ENCODE results near the gene USP7. TPM values are rescaled to one million over a fixed set of nuclear protein-coding genes. Genes with fewer than 3 reads are reported as not detected.

USP7 gene
- total RNA-seq, 2 donors from 2014 or later: 114 to 140 TPM

- peak; percentile 61 for TF ChIP-seq CTCF (conservative IDR thresholded peaks at IDR 0.05)
- H3K27ac Mint-ChIP-seq: peak overlapping the region; percentile 48
- H3K27me3 Mint-ChIP-seq (ENCODE audit: insufficient read depth): no peaks in the 10 kb centered on the region
- no peaks in the 10 kb centered on the region for H3K9me3 Mint-ChIP-seq
- Histone ChIP-seq H3K27me3 (ENCODE audit: control insufficient read depth, insufficient read depth, low read length, poor library complexity, severe bottlenecking) (no peaks in the 10 kb centered on the region), H3K4me3 (ENCODE audit: low read length) (no peak overlapping the region), H3K4me1 (ENCODE audit: control insufficient read depth, insufficient read depth, low read length) (no peaks in the 10 kb centered on the region), H3K36me3 (ENCODE audit: control insufficient read depth, insufficient read depth, low read length) (peaks cover 14% of the 10 kb centered on the region), H3K27ac (ENCODE audit: low read depth, low read length) (no peak overlapping the region), H3K9me3 (ENCODE audit: control insufficient read depth, low read length) (no peaks in the 10 kb centered on the region), H3K9ac (ENCODE audit: extremely low read depth, low read length, poor library complexity, severe bottlenecking) (no peak overlapping the region)
- no peaks in the 10 kb centered on the region for H3K4me1 Mint-ChIP-seq
- WGBS, 2 experiments (ENCODE audit: insufficient coverage in 1 of 2, insufficient read length in 1 of 2): 49 to 67% methylated on average over 10 to 20 of the region's 20 CpGs
- no peak overlapping the region for H3K4me3 Mint-ChIP-seq
- peak; percentile 76 for DNase-seq
- H3K36me3 Mint-ChIP-seq (ENCODE audit: low read depth): peaks cover 17% of the 10 kb centered on the region
Observed at GRCh38 chr16:8885674-8886592, 77.8 kb downstream of the USP7 start.

GRCh38 chr16:8882725-8883377 is 80.9 kb downstream of the USP7 start:
- DNase-seq: no peak
- Histone ChIP-seq H3K4me3 (ENCODE audit: low read length) (no peak overlapping the region), H3K27me3 (ENCODE audit: control insufficient read depth, insufficient read depth, low read length, poor library complexity, severe bottlenecking) (no peaks in the 10 kb centered on the region), H3K27ac (ENCODE audit: low read depth, low read length) (no peak overlapping the region), H3K9ac (ENCODE audit: extremely low read depth, low read length, poor library complexity, severe bottlenecking) (no peak overlapping the region), H3K4me1 (ENCODE audit: control insufficient read depth, insufficient read depth, low read length) (no peaks in the 10 kb centered on the region), H3K36me3 (ENCODE audit: control insufficient read depth, insufficient read depth, low read length) (no peaks in the 10 kb centered on the region), H3K9me3 (ENCODE audit: control insufficient read depth, low read length) (no peaks in the 10 kb centered on the region)
- Mint-ChIP-seq H3K4me1 (peaks cover 2% of the 10 kb centered on the region), H3K27ac (no peak overlapping the region), H3K36me3 (ENCODE audit: low read depth) (peaks cover 7% of the 10 kb centered on the region), H3K27me3 (ENCODE audit: insufficient read depth) (no peaks in the 10 kb centered on the region), H3K9me3 (no peaks in the 10 kb centered on the region), H3K4me3 (no peak overlapping the region)
- TF ChIP-seq CTCF (conservative IDR thresholded peaks at IDR 0.05): no peak
- WGBS, 2 experiments (ENCODE audit: insufficient coverage in 1 of 2, insufficient read length in 1 of 2): 96% methylated on average over 11 to 17 of the region's 17 CpGs

DNA sequence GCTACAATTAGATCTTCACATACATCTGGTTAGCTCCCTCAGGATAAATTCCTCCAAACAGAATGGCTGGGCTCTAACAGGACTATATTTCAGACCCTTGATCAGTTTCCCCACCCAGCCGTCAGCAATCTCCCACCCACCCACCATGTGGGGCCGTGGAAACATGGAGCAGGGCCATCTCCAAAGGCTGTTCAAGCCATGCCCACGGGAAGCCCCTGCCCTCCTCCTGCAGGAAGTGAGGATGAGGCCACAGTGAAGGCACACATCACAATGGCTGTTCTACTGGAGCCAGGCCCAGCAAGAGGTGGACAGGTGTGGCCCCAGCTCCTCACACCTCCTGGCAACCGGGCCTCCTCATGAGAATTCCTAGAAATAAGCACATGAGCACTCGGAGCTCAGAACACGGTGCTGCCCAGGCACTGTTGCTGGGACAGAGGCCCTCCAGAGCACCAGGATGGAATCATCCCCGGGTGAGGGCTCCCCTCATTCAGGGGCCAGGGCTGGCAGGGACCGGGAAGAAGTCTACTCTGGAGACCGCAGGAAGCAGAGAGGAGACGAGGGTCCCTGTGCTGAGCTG is 81.6 kb downstream of the USP7 start, which contains the start of gene LITAFD:
TSS of gene LITAFD (plus strand) at position 311 of the 577 bp plus-strand sequence. CDS start 2,005 bp downstream, outside the sequence.
- Mint-ChIP-seq H3K4me3 (no peak within 1 kb of the TSS), H3K4me1 (peaks cover 2% of the 10 kb centered on the region), H3K27ac (no peak within 1 kb of the TSS), H3K9me3 (no peaks in the 10 kb centered on the region), H3K27me3 (ENCODE audit: insufficient read depth) (no peaks in the 10 kb centered on the region), H3K36me3 (ENCODE audit: low read depth) (peaks cover 3% of the 10 kb centered on the region)
- DNase-seq: no peak
- WGBS, 2 experiments (ENCODE audit: insufficient coverage in 1 of 2, insufficient read length in 1 of 2): 89% methylated on average over 10 of the region's 10 CpGs; no CpG with 5 or more reads in 1 of the 2 experiments
- no peak within 1 kb of the TSS for H3K4me3 ChIP-seq (ENCODE audit: low read length)
- no peaks in the 10 kb centered on the region for H3K36me3 ChIP-seq (ENCODE audit: control insufficient read depth, insufficient read depth, low read length)
- TF ChIP-seq CTCF (conservative IDR thresholded peaks at IDR 0.05): no peak
- H3K27me3 ChIP-seq (ENCODE audit: control insufficient read depth, insufficient read depth, low read length, poor library complexity, severe bottlenecking): no peaks in the 10 kb centered on the region
- H3K9me3 ChIP-seq (ENCODE audit: control insufficient read depth, low read length): no peaks in the 10 kb centered on the region
- no peak within 1 kb of the TSS for H3K27ac ChIP-seq (ENCODE audit: low read depth, low read length)
- H3K9ac ChIP-seq (ENCODE audit: extremely low read depth, low read length, poor library complexity, severe bottlenecking): no peak within 1 kb of the TSS
- H3K4me1 ChIP-seq (ENCODE audit: control insufficient read depth, insufficient read depth, low read length): no peaks in the 10 kb centered on the region
